Loucy (cell line): ENCODE results near the gene MCF2L2.
"Not testable (repeated sequence)": the region's sequence is repeated elsewhere in the genome, so short reads cannot be mapped to it uniquely, and the experiment has no call there.

Experiments used
- CTCF ChIP-seq: fragments of 200-600 bp; sonication (generic); conservative IDR thresholded peaks from 2 replicates; pipeline ENCODE4 v1.5.1; 2014; ENCODE audit warnings: mild to moderate bottlenecking, antibody characterized with exemption, low read length
- EZH2phosphoT487 ChIP-seq: fragments of 200-600 bp; IDR thresholded peaks from 2 replicates; pipeline ENCODE4 v1.6.1; 2018; ENCODE audit warnings: antibody characterized with exemption, mild to moderate bottlenecking, moderate library complexity, borderline replicate concordance

- not testable (repeated sequence) for TF ChIP-seq CTCF, EZH2phosphoT487
Measured at GRCh38 chr3:183167975-183168374, 260.4 kb downstream of the MCF2L2 start.
